Globus pallidus (tissue), 1 donor: Measurements from ENCODE around the gene MOAP1.
"Not testable (repeated sequence)": the region's sequence is repeated elsewhere in the genome, so short reads cannot be mapped to it uniquely, and the experiment has no call there.

Experiments
- DNase-seq: peaks from one replicate; pipeline ENCODE4 v3.0.0-alpha.2; 2015; ENCODE audit warnings: low spot score

The MOAP1 gene, protein sequence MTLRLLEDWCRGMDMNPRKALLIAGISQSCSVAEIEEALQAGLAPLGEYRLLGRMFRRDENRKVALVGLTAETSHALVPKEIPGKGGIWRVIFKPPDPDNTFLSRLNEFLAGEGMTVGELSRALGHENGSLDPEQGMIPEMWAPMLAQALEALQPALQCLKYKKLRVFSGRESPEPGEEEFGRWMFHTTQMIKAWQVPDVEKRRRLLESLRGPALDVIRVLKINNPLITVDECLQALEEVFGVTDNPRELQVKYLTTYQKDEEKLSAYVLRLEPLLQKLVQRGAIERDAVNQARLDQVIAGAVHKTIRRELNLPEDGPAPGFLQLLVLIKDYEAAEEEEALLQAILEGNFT

GRCh38 chr14:93184391-93185348 lies at the start of gene MOAP1, which contains the start of gene LYSET:
TSS of gene MOAP1 (minus strand) at chr14:93184897. CDS start at chr14:93184242, 655 bp downstream.
TSS of gene LYSET (plus strand) at chr14:93185317. CDS start at chr14:93185406, 89 bp downstream.
- DNase-seq, result peak; percentile 85

DNA sequence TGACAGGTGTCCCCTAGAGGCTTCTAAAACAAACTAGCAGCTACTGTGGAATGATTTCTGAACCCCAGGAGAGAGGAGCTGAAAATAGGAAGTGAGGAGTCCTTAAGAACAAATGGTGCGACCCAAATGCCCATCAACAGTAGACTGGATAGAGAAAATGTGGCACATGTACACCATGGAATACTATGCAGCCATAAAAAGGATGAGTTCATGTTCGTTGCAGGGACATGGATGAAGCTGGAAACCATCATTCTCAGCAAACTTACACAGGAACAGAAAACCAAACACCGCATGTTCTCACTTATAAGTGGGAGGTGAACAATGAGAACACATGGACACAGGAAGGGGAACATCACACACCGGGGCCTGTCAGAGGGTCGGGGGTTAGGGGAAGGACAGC lies 48.4 kb upstream of the MOAP1 start:
- not testable (repeated sequence) for DNase-seq

- no peak for DNase-seq
These were observed 47.5 kb upstream of the MOAP1 start for GRCh38 chr14:93232159-93232558.

DNA sequence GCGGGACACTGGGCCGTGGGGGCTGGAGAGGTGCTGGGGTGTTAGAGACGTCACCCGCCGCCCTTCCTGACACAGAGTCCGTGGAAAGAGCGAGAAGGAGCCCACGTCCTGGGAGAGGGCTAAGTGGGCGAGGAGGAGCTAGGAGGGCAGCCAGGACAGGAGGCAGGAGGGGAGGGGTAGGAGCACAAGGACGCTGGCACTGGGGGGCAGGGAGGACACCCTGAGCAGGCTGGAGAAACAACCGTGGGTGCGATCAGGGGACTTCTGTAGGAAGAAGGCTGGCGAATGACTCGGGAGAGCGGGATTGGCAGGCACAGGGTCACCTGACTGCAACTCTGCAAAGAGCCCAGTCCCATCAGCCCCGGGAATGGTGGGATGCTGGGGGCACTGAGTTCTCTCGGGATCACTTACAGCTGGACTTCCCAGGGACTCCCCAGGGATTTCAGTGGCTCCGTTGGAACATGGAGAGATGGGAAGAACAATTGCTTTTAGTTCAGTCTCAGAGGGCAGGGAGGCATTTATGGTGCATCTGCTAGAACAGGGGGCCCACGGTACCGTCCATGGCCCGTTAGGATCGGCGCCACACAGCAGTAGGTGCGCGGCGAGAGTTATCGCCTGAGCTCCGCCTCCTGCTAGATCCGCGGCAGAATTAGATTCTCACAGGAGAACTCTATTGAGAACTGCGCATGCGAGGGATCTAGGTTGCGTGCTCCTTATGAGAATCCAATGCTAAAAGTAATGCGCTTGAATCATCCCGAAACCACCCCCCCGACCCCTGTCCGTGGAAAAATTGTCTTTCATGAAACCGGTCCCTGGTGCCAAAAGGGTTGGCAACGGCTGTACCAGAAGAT lies 46.7 kb upstream of the MOAP1 start:
- peak; percentile 35 for DNase-seq

- DNase-seq, result no peak
These were observed 45.8 kb upstream of the MOAP1 start for GRCh38 chr14:93230539-93230938.

DNA sequence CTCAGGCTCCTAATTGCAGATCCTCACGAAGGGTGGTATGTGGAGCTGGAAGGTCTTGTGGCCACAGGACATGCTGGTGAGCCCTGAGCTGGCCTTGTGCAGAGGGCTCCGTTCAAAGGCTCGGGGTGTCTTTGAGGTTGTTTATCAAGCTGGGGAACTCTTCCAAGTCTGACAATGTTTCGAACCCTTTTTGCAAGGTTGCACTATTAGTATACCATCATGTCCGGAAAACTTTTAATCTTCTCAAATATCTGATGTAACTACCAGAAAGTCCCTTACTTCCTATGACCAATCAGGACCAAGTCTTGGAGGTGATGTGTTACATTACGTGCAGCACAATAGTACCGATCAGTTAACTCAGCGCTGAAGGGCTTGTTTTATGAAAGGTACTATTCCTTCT lies 43.9 kb upstream of the MOAP1 start:
- DNase-seq, result no peak

- no peak for DNase-seq
These were observed 38.9 kb upstream of the MOAP1 start for GRCh38 chr14:93223565-93223964.

DNA sequence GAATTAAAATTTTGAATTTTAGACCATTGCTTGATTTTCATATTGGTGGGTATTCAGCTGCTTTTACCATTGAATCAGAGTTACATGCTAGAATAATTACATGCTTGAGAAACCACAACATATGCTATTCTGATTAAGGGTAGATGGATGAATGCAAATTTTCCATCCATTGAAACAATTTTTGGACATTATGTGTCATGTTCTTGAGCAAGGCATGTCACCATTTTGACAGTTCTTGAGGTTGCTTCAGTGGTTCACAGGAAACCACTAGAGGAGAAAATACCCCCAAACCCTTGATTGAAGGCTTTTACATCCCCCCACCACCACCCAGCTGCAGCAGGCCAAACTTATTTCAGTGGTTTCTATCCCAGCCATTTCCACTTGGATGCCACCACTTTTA lies 35.8 kb upstream of the MOAP1 start:
- DNase-seq, result no peak

- DNase-seq, result peak; percentile 35
These were observed 34.5 kb upstream of the MOAP1 start for GRCh38 chr14:93219103-93219726.

DNA sequence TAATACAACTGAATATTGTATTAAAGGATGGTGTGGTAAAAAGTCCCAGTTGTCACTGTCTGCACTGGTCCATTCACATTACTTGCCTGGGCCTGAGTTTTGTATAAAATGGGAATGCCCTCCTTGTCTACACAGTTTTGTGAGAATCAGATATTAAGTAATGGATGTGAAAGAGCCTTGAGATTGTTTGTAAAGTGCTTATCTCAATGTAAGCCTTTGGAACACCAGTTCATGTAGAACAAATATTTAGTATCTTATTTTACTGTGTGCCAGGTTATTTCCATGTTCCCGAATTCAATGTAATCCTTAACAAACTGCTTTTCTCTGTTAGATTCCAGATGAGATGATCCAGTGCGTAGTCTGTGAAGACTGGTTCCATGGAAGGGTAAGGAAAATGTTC lies 29.9 kb upstream of the MOAP1 start:
- DNase-seq, result no peak

DNA sequence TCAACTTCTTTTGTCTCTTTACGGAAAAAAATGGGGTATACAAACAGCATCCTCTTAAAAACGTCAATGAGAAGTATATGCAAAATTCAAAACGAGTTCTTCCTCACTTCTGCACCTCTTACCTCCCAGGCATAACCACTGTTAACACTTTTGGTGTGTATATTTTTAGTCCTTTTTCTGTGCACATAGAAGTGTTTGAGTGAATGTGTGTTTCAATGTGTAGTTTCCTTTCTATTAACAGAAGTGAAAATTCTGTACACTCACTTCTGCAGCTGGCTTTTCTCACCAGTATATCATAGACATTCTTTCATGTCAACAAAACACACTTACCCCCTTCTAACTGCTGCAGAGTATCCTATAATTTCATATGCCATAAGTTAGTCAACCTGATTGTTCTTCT lies 27.7 kb upstream of the MOAP1 start:
- DNase-seq, result no peak

GRCh38 chr14:93207468-93208308 lies 23.0 kb upstream of the MOAP1 start:
- DNase-seq, result peak; percentile 64

DNA sequence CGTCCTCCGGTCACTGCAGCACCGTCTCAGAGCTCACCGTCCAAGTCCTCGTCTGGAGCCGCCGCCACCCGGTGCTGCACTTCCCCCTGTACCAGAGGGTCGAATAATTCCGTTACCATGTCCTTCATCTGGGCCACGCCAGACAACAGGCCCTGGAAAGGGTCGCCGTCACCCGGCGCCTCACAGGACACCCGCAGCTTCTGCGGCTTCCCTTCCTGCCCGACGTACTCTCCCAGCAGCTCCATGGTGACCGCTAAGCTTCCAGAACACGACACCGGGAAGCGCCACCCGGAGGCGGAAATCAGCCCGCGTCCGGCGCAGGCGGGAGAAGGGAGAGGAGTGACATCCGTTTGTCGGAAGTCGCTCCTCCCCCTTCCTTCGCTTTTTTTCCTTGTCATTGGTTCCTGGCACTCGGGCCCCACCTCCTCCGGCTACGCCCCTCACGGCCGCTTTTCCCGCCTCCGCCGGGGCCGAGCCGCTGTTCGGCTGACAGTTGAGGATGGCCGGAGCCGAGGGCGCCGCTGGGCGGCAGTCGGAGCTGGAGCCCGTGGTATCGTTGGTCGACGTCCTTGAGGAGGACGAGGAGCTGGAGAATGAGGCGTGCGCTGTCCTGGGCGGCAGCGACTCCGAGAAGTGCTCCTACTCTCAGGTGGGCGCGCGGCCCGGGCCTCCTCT lies 22.2 kb upstream of the MOAP1 start, which contains the start of the genes GON7 and UBR7:
TSS of gene GON7 (minus strand) at position 273 of the 675 bp plus-strand sequence. CDS start at position 245, 28 bp downstream.
TSS of gene UBR7 (plus strand) at position 464 of the 675 bp plus-strand sequence. CDS start at position 500, 36 bp downstream.
- DNase-seq, result peak; percentile 97

DNA sequence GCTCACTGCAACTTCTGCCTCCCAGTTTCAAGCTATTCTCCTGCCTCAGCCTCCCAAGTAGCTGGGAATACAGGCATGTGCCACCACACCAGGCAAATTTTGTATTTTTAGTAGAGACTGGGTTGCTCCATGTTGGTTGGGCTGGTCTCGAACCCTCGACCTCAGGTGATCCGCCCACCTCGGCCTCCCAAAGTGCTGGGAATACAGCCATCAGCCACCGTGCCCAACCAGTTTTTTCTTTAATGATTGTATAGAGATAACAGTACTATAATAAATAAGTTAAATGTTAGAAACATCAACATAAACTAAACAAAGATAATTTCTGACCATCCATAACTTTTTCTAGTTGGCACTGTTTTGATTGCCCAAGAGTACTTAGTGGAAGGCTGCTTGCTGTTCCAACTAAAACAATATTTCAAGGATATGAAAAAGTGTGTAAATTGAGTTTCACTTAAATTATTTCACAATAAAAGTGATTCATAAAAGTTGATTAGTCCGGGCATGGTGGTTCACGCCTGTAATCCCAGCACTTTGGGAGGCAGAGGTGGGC lies 16.5 kb upstream of the MOAP1 start:
- no peak for DNase-seq

- no peak for DNase-seq
These were observed 15.9 kb upstream of the MOAP1 start for GRCh38 chr14:93200553-93200952.

- DNase-seq, result no peak
These were observed 14.3 kb upstream of the MOAP1 start for GRCh38 chr14:93199031-93199430.

DNA sequence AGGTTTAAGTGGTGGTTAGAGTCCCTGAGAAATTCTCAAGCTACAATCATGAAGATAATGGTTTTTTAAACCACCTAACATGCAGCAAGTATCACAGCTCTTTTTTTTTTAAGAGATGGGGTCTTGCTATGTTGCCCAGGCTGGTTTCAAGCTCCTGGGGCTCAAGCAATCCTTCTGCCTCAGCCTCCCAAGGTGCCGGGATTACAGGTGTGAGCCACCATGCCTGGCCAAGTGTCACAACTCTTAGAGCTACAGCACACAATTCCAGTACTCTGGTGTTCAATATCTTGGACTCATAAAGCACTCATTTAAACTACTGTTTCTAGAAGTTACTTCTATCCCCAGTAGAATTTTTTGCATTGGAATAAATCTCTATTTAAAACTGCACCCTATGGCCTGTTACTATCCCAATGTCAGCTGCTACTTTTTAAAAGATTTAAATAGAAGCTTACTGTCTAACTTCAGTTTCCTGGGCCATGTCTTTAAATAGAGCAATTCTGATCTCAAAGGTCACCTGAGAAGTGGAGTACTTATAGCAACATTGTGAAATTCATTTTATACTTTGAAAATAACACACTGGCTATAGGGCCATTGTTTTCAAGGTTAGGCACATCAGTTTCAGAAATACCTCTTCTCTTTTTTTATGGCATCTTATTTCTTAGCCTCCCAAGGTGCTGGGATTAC lies 10.8 kb upstream of the MOAP1 start:
- DNase-seq, result no peak

DNA sequence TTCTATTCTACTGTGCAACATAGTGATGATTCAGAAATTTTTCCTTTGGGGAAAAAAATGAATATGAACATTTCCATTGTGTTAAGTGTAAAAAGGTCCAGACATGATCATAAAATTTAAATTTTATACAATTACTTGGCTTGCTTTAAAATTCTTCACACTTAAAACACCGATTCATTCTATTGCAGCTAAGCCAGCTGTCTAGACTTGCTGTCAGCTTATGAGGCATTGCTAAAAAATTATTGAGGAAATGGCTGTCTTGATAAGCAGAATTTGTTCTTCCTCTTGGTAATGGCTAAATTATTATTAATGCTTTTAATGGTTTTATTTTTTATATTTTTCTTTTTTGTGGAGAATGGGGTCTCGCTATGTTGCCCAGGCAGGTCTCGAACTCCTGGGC lies 2.3 kb upstream of the MOAP1 start:
- DNase-seq, result no peak

GRCh38 chr14:93186466-93186865 lies 1.8 kb upstream of the MOAP1 start:
- no peak for DNase-seq
